ENCODE measurements around the gene DBNDD2.
A peak's percentile ranks its signal among the peaks of the same experiment; 100 is the strongest.

The DBNDD2 gene

GRCh38 chr20:45441746-45442145 lies 33.7 kb downstream of the DBNDD2 start:
- no peak for TF ChIP-seq CTCF (IDR thresholded peaks at IDR 0.05; ENCODE audit: borderline replicate concordance, control extremely low read depth, extremely low read depth, insufficient read depth, missing control alignments)
- in situ Hi-C loops (cut with MboI; ENCODE audit: low sequenced_read_pairs, unreplicated experiment): loop anchor here (10.0 kb wide), 1 partner anchor 67 kb away; the partner anchor contains the start of gene TP53TG5

GRCh38 chr20:45444050-45444449 lies 36.0 kb downstream of the DBNDD2 start:
- in situ Hi-C loops (cut with MboI; ENCODE audit: low sequenced_read_pairs, unreplicated experiment): loop anchor here (10.0 kb wide), 1 partner anchor 69 kb away; the partner anchor contains the start of gene TP53TG5
- no peak for DNase-seq (ENCODE audit: low spot score)
- TF ChIP-seq CTCF (IDR thresholded peaks at IDR 0.05; ENCODE audit: borderline replicate concordance, control extremely low read depth, extremely low read depth, insufficient read depth, missing control alignments): no peak

More at GRCh38 chr20:45441746-45442145, 33.7 kb downstream of the DBNDD2 start:
- DNase-seq (ENCODE audit: low spot score): no peak

GRCh38 chr20:45445805-45446562 lies 37.9 kb downstream of the DBNDD2 start:
- TF ChIP-seq CTCF (IDR thresholded peaks at IDR 0.05; ENCODE audit: borderline replicate concordance, control extremely low read depth, extremely low read depth, insufficient read depth, missing control alignments): peak; percentile 65
- in situ Hi-C loops (cut with MboI; ENCODE audit: low sequenced_read_pairs, unreplicated experiment): loop anchor here (10.0 kb wide), 1 partner anchor 71 kb away; the partner anchor contains the start of gene TP53TG5
- DNase-seq (ENCODE audit: low spot score): peak; percentile 50

GRCh38 chr20:45448270-45448669 lies 40.2 kb downstream of the DBNDD2 start:
- no peak for TF ChIP-seq CTCF (IDR thresholded peaks at IDR 0.05; ENCODE audit: borderline replicate concordance, control extremely low read depth, extremely low read depth, insufficient read depth, missing control alignments)
- in situ Hi-C loops (cut with MboI; ENCODE audit: low sequenced_read_pairs, unreplicated experiment): loop anchor here (10.0 kb wide), 1 partner anchor 73 kb away; the partner anchor contains the start of gene TP53TG5
- no peak for DNase-seq (ENCODE audit: low spot score)

- in situ Hi-C loops (cut with MboI; ENCODE audit: low sequenced_read_pairs, unreplicated experiment): loop anchor here (10.0 kb wide), 1 partner anchor 75 kb away; the partner anchor contains the start of gene TP53TG5
- no peak for TF ChIP-seq CTCF (IDR thresholded peaks at IDR 0.05; ENCODE audit: borderline replicate concordance, control extremely low read depth, extremely low read depth, insufficient read depth, missing control alignments)
- no peak for DNase-seq (ENCODE audit: low spot score)
Measured at GRCh38 chr20:45449528-45449927, 41.4 kb downstream of the DBNDD2 start.

- in situ Hi-C loops (cut with MboI; ENCODE audit: low sequenced_read_pairs, unreplicated experiment): loop anchor here (25.0 kb wide), 1 partner anchor 312 kb away; no protein-coding TSS in a partner anchor
Measured at GRCh38 chr20:45450097-45450818, 42.2 kb downstream of the DBNDD2 start.

More at GRCh38 chr20:45450097-45450818, 42.2 kb downstream of the DBNDD2 start:
- peak; percentile 43 for TF ChIP-seq CTCF (IDR thresholded peaks at IDR 0.05; ENCODE audit: borderline replicate concordance, control extremely low read depth, extremely low read depth, insufficient read depth, missing control alignments)
- peak; percentile 45 for DNase-seq (ENCODE audit: low spot score)
